ENCODE results near the gene HOXD1.

GRCh38 chr2:176164611-176165369 lies 23.7 kb upstream of the HOXD1 start:
- TF ChIP-seq POLR2AphosphoS5 (IDR thresholded peaks at IDR 0.05) (no peak), CTCF (IDR thresholded peaks at IDR 0.05) (no peak)

Measured in upper lobe of left lung (tissue), 4 donors.